GM12878 (cell line): ENCODE measurements around the gene ZNF592. TPM values are rescaled to one million over a fixed set of nuclear protein-coding genes. Genes with fewer than 3 reads are reported as not detected.

ENCODE experiments used
- ATAC-seq: fragments of 200-7000 bp; cut with Tn5 transposase; 3 replicates; pipeline ENCODE4 v1.9.1; 2020; ENCODE audit warnings: mild to moderate bottlenecking, moderate library complexity
- BruUV-seq: library from RNA; stranded (reverse); fragments of 400-500 nt; replicated peaks from 2 replicates; lab custom pipeline; 2021; lab: Mats Ljungman, UMichigan
- CTCF ChIA-PET: fragments of 300-600 bp; sonication (Branson Sonifier 250); formaldehyde crosslinking; extraction: SDS; loops from one replicate; lab custom pipeline; 2021; ENCODE audit warnings: inconsistent platforms; lab: Yijun Ruan, JAX
- POLR2A ChIA-PET: fragments of 350-600 bp; formaldehyde crosslinking; extraction: SDS; loops from one replicate; lab custom pipeline; 2021; ENCODE audit warnings: inconsistent platforms; lab: Charles Lee
- RAD21 ChIA-PET: fragments of 300-600 bp; sonication (Branson Sonifier 250); formaldehyde crosslinking; loops from one replicate; lab custom pipeline; 2023; ENCODE audit warnings: antibody characterized with exemption; ENCODE audit not compliant: unreplicated experiment; lab: Charles Lee
- SMC1A ChIA-PET: fragments of 300-600 bp; sonication (Branson Sonifier 250); formaldehyde crosslinking; loops from one replicate; lab custom pipeline; 2023; ENCODE audit not compliant: unreplicated experiment, uncharacterized antibody; lab: Charles Lee
- DNase-seq: peaks from one replicate; pipeline ENCODE4 v3.0.0-alpha.2; 2011; ENCODE audit warnings: low read depth, low spot score
- FAIRE-seq: peaks from 3 replicates; lab custom pipeline; 2011; peaks lifted over from hg19 to GRCh38; lab: Jason Lieb, UNC
- H2AFZ ChIP-seq: 2 replicates; pipeline ENCODE4 v1.6.0; 2011; ENCODE audit warnings: low read depth, low read length, control low read depth; ENCODE audit not compliant: control insufficient read depth
- H3K27ac ChIP-seq: 2 replicates; pipeline ENCODE4 v1.5.1; 2011; ENCODE audit warnings: control low read depth; ENCODE audit not compliant: control insufficient read depth, insufficient read depth
- H3K27me3 ChIP-seq, 2 experiments: replicated peaks in 1 of 2; 2 replicates each; pipeline versions ENCODE4 v1.6.0 to v1.6.1; 2011; ENCODE audit warnings: low read length in 1 of 2; ENCODE audit not compliant: control insufficient read depth in 2 of 2, insufficient read depth in 2 of 2
- H3K36me3 ChIP-seq, 2 experiments: 2 replicates each; pipeline ENCODE4 v1.5.1; 2011; ENCODE audit warnings: low read length in 1 of 2; ENCODE audit not compliant: control insufficient read depth in 2 of 2, insufficient read depth in 2 of 2
- H3K4me1 ChIP-seq: 2 replicates; pipeline ENCODE4 v1.6.1; 2011; ENCODE audit warnings: mild to moderate bottlenecking, low read length, moderate library complexity, mixed read lengths; ENCODE audit not compliant: control insufficient read depth, insufficient read depth
- H3K4me2 ChIP-seq: 2 replicates; pipeline ENCODE4 v1.6.0; 2011; ENCODE audit warnings: control low read depth; ENCODE audit not compliant: control insufficient read depth, insufficient read depth
- H3K4me3 ChIP-seq: fragments of 200-600 bp; sonication (generic); 2 replicates; pipeline ENCODE4 v1.5.1; 2016
- H3K79me2 ChIP-seq: 2 replicates; pipeline ENCODE4 v1.6.0; 2011; ENCODE audit warnings: low read length; ENCODE audit not compliant: control insufficient read depth, insufficient read depth
- H3K9ac ChIP-seq: 2 replicates; pipeline ENCODE4 v1.8.0; 2011; ENCODE audit warnings: low read length, control low read depth, mixed read lengths; ENCODE audit not compliant: control insufficient read depth, insufficient read depth
- H3K9me3 ChIP-seq: replicated peaks from 3 replicates; pipeline ENCODE4 v1.5.1; 2011; ENCODE audit warnings: mild to moderate bottlenecking, low read length; ENCODE audit not compliant: control insufficient read depth, insufficient read depth
- H4K20me1 ChIP-seq: 2 replicates; pipeline ENCODE4 v1.6.0; 2011; ENCODE audit not compliant: control insufficient read depth, insufficient read depth
- CEBPB ChIP-seq, 2 experiments: fragments of 150-350 bp in 1 of 2; IDR thresholded peaks; 2 replicates each; pipeline ENCODE4 v1.6.1; 2012 to 2014; ENCODE audit warnings: low read depth in 2 of 2, low read length in 2 of 2, borderline replicate concordance in 1 of 2, inconsistent platforms in 1 of 2
- HDAC2 ChIP-seq: fragments of 200-600 bp; sonication (generic); IDR thresholded peaks from 2 replicates; pipeline ENCODE4 v1.6.1; 2017
- HDAC6 ChIP-seq: fragments of 200-600 bp; sonication (generic); IDR thresholded peaks from one replicate; pipeline ENCODE4 v1.8.0; 2017; ENCODE audit warnings: antibody characterized with exemption; ENCODE audit not compliant: unreplicated experiment
- HSF1 ChIP-seq: fragments of 150-350 bp; IDR thresholded peaks from 2 replicates; pipeline ENCODE4 v1.6.1; 2014; ENCODE audit warnings: mild to moderate bottlenecking, low read depth, low read length
- IKZF1 ChIP-seq: fragments of 450-650 bp; conservative IDR thresholded peaks from 2 replicates; pipeline ENCODE4 v1.6.1; 2017; ENCODE audit warnings: antibody characterized with exemption, mild to moderate bottlenecking
- MYB ChIP-seq: fragments of 150-350 bp; IDR thresholded peaks from 2 replicates; pipeline ENCODE4 v1.6.1; 2014; ENCODE audit warnings: mild to moderate bottlenecking, low read depth, low read length, borderline replicate concordance
- NKRF ChIP-seq: fragments of 450-650 bp; conservative IDR thresholded peaks from 2 replicates; pipeline ENCODE4 v1.6.1; 2017; ENCODE audit warnings: mild to moderate bottlenecking, moderate library complexity
- POLR2A ChIP-seq: IDR thresholded peaks from 2 replicates; pipeline ENCODE4 v1.6.1; 2011; ENCODE audit warnings: low read depth, mild to moderate bottlenecking, low read length
- POLR2AphosphoS5 ChIP-seq: IDR thresholded peaks from 2 replicates; pipeline ENCODE4 v1.6.1; 2011; ENCODE audit warnings: mild to moderate bottlenecking, low read length, inconsistent platforms
- TCF3 ChIP-seq: IDR thresholded peaks from 2 replicates; pipeline ENCODE4 v1.6.1; 2012; ENCODE audit warnings: low read depth, mild to moderate bottlenecking, low read length, borderline replicate concordance; ENCODE audit not compliant: insufficient read depth
- WGBS: methylation state at CpG from one replicate; pipeline ENCODE4 v1.1.6; 2016; ENCODE audit warnings: low lambda C conversion rate; ENCODE audit not compliant: insufficient replicate concordance, insufficient coverage; ENCODE audit errors: missing lambda C conversion rate; 5-methylcytosine and 5-hydroxymethylcytosine counted together
- in situ Hi-C: fragments of 300-500 bp; cut with MboI; formaldehyde crosslinking; loops from 9 replicates; pipeline ENCODE4 v1.14.3; 2018; ENCODE audit warnings: mixed read lengths
- intact Hi-C: fragments of 100-400 bp; cut with micrococcal nuclease; formaldehyde crosslinking; loops from one replicate; pipeline ENCODE4 v1.14.2; 2022; ENCODE audit not compliant: unreplicated experiment
- polyA plus RNA-seq, 11 experiments: library from polyadenylated mRNA; depleted of rRNA in 4 of 11; unstranded in 6 of 11; stranded (reverse) in 5 of 11; fragments of >200 nt; fragmentation: Nextera tagmentation in 4 of 11; fragmentation: Illumina TruSeq in 1 of 11; extraction: Ambion mirVana in 4 of 11; extraction: Trizol in 1 of 11; gene quantifications; 1 replicate in 1 of 11; 2 replicates in 10 of 11; pipeline versions ENCODE4 v1.2.1 to v1.2.3, GENCODE V29; 2011 to 2016; ENCODE audit warnings: inconsistent platforms in 2 of 11, missing spikeins in 2 of 11, low read depth in 1 of 11
- total RNA-seq, 4 experiments: library from RNA; depleted of rRNA in 3 of 4; stranded (reverse); fragments of >200 nt in 3 of 4; fragmentation: Illumina TruSeq in 1 of 4; extraction: Trizol in 1 of 4; gene quantifications; 2 replicates each; pipeline versions ENCODE4 v1.2.1 to v1.2.3, GENCODE V29; 2013 to 2021

Gene ZNF592
- total and polyA plus RNA-seq, 10 of the 15 experiments (the other 5 are each of a cell fraction or from before 2014, with no cell fraction given), result 0.95 to 23.7 (median 8.6) TPM

DNA sequence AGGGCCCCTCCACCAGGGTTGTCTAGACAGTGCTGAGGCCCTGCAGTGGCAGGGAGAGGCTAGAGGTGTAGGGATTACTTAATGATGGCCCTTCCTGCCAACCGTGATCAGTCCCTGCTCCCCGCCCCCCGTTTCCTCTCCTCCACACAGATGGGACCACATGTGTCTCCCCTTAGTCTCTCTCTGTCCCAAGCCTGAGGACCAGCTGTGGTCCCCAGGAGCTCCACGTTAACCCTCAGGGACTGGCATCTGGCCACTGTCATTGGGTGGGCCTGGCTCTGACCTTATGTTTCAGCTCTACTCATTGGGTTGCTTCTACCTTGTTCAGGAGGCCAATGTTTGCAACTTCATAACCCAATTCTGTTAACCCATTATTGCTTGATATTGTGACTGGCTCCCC, 62.8 kb downstream of the ZNF592 start (continued):
- TF ChIP-seq POLR2A, result no peak
- TF ChIP-seq POLR2AphosphoS5, result no peak

DNA sequence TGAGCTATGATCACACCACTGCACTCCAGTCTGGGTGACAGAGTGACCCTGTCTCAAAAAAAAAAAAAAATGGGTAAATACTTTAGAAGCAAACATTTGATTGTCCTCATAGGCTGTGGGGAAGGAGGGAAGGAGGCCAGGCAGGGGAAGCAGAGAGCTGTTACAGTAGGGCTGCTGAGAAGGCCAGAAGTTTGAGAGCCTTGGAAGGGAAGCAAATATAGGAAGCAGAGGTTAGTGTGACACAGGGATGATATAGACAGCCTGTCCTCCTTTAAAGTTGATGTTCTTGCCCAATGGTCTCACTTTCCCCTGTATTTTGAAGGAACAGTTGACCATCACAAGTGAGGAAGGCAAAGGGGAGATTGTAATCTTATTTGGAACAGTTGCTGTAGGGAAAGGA, 63.4 kb downstream of the ZNF592 start:
- DNase-seq, result no peak
- no peaks in the 10 kb centered on the region for H4K20me1 ChIP-seq
- no peak overlapping the region for H3K9ac ChIP-seq
- no peaks in the 10 kb centered on the region for H3K79me2 ChIP-seq
- H3K9me3 ChIP-seq, result no peaks in the 10 kb centered on the region
- no peak for TF ChIP-seq TCF3
- TF ChIP-seq IKZF1, result no peak
- TF ChIP-seq CEBPB (IDR thresholded peaks at IDR 0.05; ENCODE audit: borderline replicate concordance in 1 of 2, low read depth in 2 of 2, low read length in 2 of 2), result no peak
- TF ChIP-seq HDAC6, result no peak
- no peak for TF ChIP-seq POLR2AphosphoS5
- ChIA-PET CTCF (interaction anchor here (1.4 kb wide), 1 partner anchor 156 kb away, joined by 4 read pairs; no protein-coding TSS in a partner anchor), POLR2A (no interaction called here), SMC1A (no interaction called here), RAD21 (no interaction called here)
- no peak overlapping the region for H3K27ac ChIP-seq
- H3K36me3 ChIP-seq, result no peaks in the 10 kb centered on the region
- BruUV-seq, result no TSS peak
- FAIRE-seq, result no peak
- H3K27me3 ChIP-seq, result no peaks in the 10 kb centered on the region; a peak in 1 of 4 replicates
- no peak overlapping the region for H3K4me2 ChIP-seq
- intact Hi-C loops (no loop called here), in situ Hi-C loops (no loop called here)
- H3K4me3 ChIP-seq, result no peak overlapping the region
- H2AFZ ChIP-seq, result no peak overlapping the region
- no peaks in the 10 kb centered on the region for H3K4me1 ChIP-seq
- ATAC-seq, result no peak

GRCh38 chr15:84812842-84813241, 64.5 kb downstream of the ZNF592 start:
- DNase-seq, result no peak
- FAIRE-seq, result no peak
- Histone ChIP-seq H3K27me3 (no peaks in the 10 kb centered on the region; a peak in 1 of 4 replicates), H3K4me3 (no peak overlapping the region), H3K9ac (no peak overlapping the region), H3K4me1 (no peaks in the 10 kb centered on the region), H3K9me3 (no peaks in the 10 kb centered on the region), H3K36me3 (no peaks in the 10 kb centered on the region), H3K79me2 (no peaks in the 10 kb centered on the region), H2AFZ (no peak overlapping the region), H3K4me2 (no peak overlapping the region), H4K20me1 (no peaks in the 10 kb centered on the region), H3K27ac (no peak overlapping the region)
- WGBS, result 93% methylated on average over 2 of the region's 2 CpGs
- ATAC-seq, result no peak
- BruUV-seq, result no TSS peak
- CTCF ChIA-PET, result interaction anchor here (0.6 kb wide), 1 partner anchor 61 kb away, joined by 4 read pairs; no protein-coding TSS in a partner anchor
- SMC1A ChIA-PET, result interaction anchor here (0.6 kb wide), 1 partner anchor 41 kb away, joined by 5 read pairs; no protein-coding TSS in a partner anchor
- RAD21 ChIA-PET, result no interaction called here
- intact Hi-C loops, result no loop called here
- POLR2A ChIA-PET, result no interaction called here
- in situ Hi-C loops, result no loop called here
- no peak for TF ChIP-seq HSF1
- TF ChIP-seq NKRF, result no peak
- no peak for TF ChIP-seq MYB
- TF ChIP-seq HDAC2, result no peak
